ENCODE results near the gene PCCB.

GRCh38 chr3:136292500-136292899, 42.4 kb downstream of the PCCB start:
- TF ChIP-seq E2F4 (CRISPR knock-in tag; IDR thresholded peaks at IDR 0.05; ENCODE audit: borderline replicate concordance, low read depth) (no peak), CTCF (IDR thresholded peaks at IDR 0.05) (no peak), E2F5 (CRISPR knock-in tag; IDR thresholded peaks at IDR 0.05) (no peak), NR1H2 (CRISPR knock-in tag; IDR thresholded peaks at IDR 0.05) (no peak), CREB1 (CRISPR knock-in tag; IDR thresholded peaks at IDR 0.05) (no peak), ESRRA (CRISPR knock-in tag; IDR thresholded peaks at IDR 0.05; ENCODE audit: borderline replicate concordance) (no peak)
